Vagina (tissue), 2 donors: ENCODE results near the gene ECD. TPM values are rescaled to one million over a fixed set of nuclear protein-coding genes. Genes with fewer than 3 reads are reported as not detected.
"Not testable (repeated sequence)": the region's sequence is repeated elsewhere in the genome, so short reads cannot be mapped to it uniquely, and the experiment has no call there.

Experiments
- DNase-seq, 2 donors: peaks; one replicate each; pipeline ENCODE4 v3.0.0-alpha.2; 2017; ENCODE audit errors: extremely low spot score in 2 of 2
- H3K27ac ChIP-seq: fragments of 200-600 bp; sonication (generic); one replicate; pipeline ENCODE4 v1.5.1; 2019
- H3K27me3 ChIP-seq: fragments of 200-600 bp; sonication (generic); one replicate; pipeline ENCODE4 v1.5.1; 2019
- H3K36me3 ChIP-seq, 2 donors: fragments of 200-600 bp; sonication (generic); one replicate each; pipeline ENCODE4 v1.5.1; 2017 to 2019
- H3K4me1 ChIP-seq: fragments of 200-600 bp; sonication (generic); one replicate; pipeline ENCODE4 v1.5.1; 2019
- H3K4me3 ChIP-seq, 2 donors: fragments of 200-600 bp; sonication (generic); 1 replicate in 1 of 2; 2 replicates in 1 of 2; pipeline ENCODE4 v1.5.1; 2016 to 2019
- H3K9me3 ChIP-seq: fragments of 200-600 bp; sonication (generic); one replicate; pipeline ENCODE4 v1.5.1; 2019
- CTCF ChIP-seq, 3 experiments: fragments of 450-650 bp in 2 of 3; fragments of 200-600 bp in 1 of 3; sonication (generic) in 1 of 3; IDR thresholded peaks; one replicate each; pipeline ENCODE4 v1.5.1; 2017 to 2019; ENCODE audit warnings: antibody characterized with exemption in 3 of 3, mild to moderate bottlenecking in 2 of 3, moderate library complexity in 2 of 3
- POLR2A ChIP-seq, 2 donors: fragments of 450-650 bp; IDR thresholded peaks; one replicate each; pipeline ENCODE4 v1.6.1; 2017; ENCODE audit warnings: antibody characterized with exemption in 2 of 2, mild to moderate bottlenecking in 2 of 2, moderate library complexity in 2 of 2
- POLR2AphosphoS5 ChIP-seq, 2 donors: sonication (generic); formaldehyde crosslinking; IDR thresholded peaks; one replicate each; pipeline ENCODE4 v1.9.0; 2017; ENCODE audit warnings: antibody characterized with exemption in 2 of 2, mild to moderate bottlenecking in 2 of 2, low read depth in 1 of 2; ENCODE audit not compliant: insufficient read depth in 1 of 2
- intact Hi-C: fragments of 100-400 bp; cut with DNase I; formaldehyde crosslinking; loops from one replicate; pipeline ENCODE4 v1.15.1; 2023
- total RNA-seq: library from RNA; depleted of rRNA; stranded (reverse); fragments of >200 nt; gene quantifications from one replicate; pipeline ENCODE4 v1.2.3, GENCODE V29; 2016

ECD gene
- total RNA-seq, 1 donor from 2014 or later: 26.5 TPM

- Histone ChIP-seq H3K9me3 (no peaks in the 10 kb centered on the region), H3K36me3 (peaks cover 0 to under 1% of the 10 kb centered on the region in 2 donors), H3K4me1 (peaks cover 3% of the 10 kb centered on the region), H3K4me3 (no peak overlapping the region), H3K27me3 (no peaks in the 10 kb centered on the region), H3K27ac (no peak overlapping the region)
- no peak for DNase-seq
- TF ChIP-seq CTCF (IDR thresholded peaks at IDR 0.05): no peak
- TF ChIP-seq POLR2A (IDR thresholded peaks at IDR 0.05): no peak
- no peak for TF ChIP-seq POLR2AphosphoS5 (IDR thresholded peaks at IDR 0.05; ENCODE audit: insufficient read depth in 1 of 2, low read depth in 1 of 2)
- intact Hi-C loops: no loop called here
Observed at GRCh38 chr10:73116017-73116416, 51.8 kb downstream of the ECD start.

GRCh38 chr10:73113551-73113950 lies 54.3 kb downstream of the ECD start:
- TF ChIP-seq POLR2A (IDR thresholded peaks at IDR 0.05) (no peak), CTCF (IDR thresholded peaks at IDR 0.05) (no peak), POLR2AphosphoS5 (IDR thresholded peaks at IDR 0.05; ENCODE audit: insufficient read depth in 1 of 2, low read depth in 1 of 2) (no peak)

GRCh38 chr10:73112032-73112431 lies 55.8 kb downstream of the ECD start:
- H3K27me3 ChIP-seq, intact Hi-C loops, H3K4me1 ChIP-seq, DNase-seq, H3K9me3 ChIP-seq, H3K4me3 ChIP-seq, H3K36me3 ChIP-seq, H3K27ac ChIP-seq: not testable (repeated sequence)

More at GRCh38 chr10:73113551-73113950, 54.3 kb downstream of the ECD start:
- Histone ChIP-seq H3K27ac (no peak overlapping the region), H3K36me3 (no peaks in the 10 kb centered on the region), H3K27me3 (no peaks in the 10 kb centered on the region), H3K4me1 (peaks cover 8% of the 10 kb centered on the region), H3K9me3 (no peaks in the 10 kb centered on the region), H3K4me3 (no peak overlapping the region)
- DNase-seq: no peak
- intact Hi-C loops: no loop called here

- Histone ChIP-seq H3K4me1 (peaks cover 8% of the 10 kb centered on the region), H3K4me3 (peak within 1 kb of the TSS; percentile 32 to 53), H3K27me3 (no peaks in the 10 kb centered on the region), H3K9me3 (no peaks in the 10 kb centered on the region), H3K36me3 (no peaks in the 10 kb centered on the region), H3K27ac (peak within 1 kb of the TSS; percentile 81)
- TF ChIP-seq POLR2AphosphoS5 (IDR thresholded peaks at IDR 0.05; ENCODE audit: insufficient read depth in 1 of 2, low read depth in 1 of 2) (peak in 1 of 2 donors; percentile 94), CTCF (IDR thresholded peaks at IDR 0.05) (no peak)
- intact Hi-C loops: no loop called here
- DNase-seq: no peak
Observed at GRCh38 chr10:73110345-73110849, 57.4 kb downstream of the ECD start, which contains the start of gene NUDT13. NUDT13 (plus strand) TSS chr10:73110455; CDS start chr10:73114366, 3,911 bp downstream.

- not testable (repeated sequence) for H3K27ac ChIP-seq, H3K27me3 ChIP-seq, H3K36me3 ChIP-seq, H3K9me3 ChIP-seq, H3K4me3 ChIP-seq, DNase-seq, H3K4me1 ChIP-seq
- intact Hi-C loops: loop anchor here (10.0 kb wide), 1 partner anchor 66 kb away; no protein-coding TSS in a partner anchor
Observed at GRCh38 chr10:73109248-73109652, 58.6 kb downstream of the ECD start.

GRCh38 chr10:73106301-73106700 lies 61.5 kb downstream of the ECD start:
- TF ChIP-seq POLR2AphosphoS5 (IDR thresholded peaks at IDR 0.05; ENCODE audit: insufficient read depth in 1 of 2, low read depth in 1 of 2): no peak
- TF ChIP-seq POLR2A (IDR thresholded peaks at IDR 0.05): no peak
- no peak for TF ChIP-seq CTCF (IDR thresholded peaks at IDR 0.05)
- no peaks in the 10 kb centered on the region for H3K9me3 ChIP-seq
- H3K4me1 ChIP-seq: peaks cover 7% of the 10 kb centered on the region
- DNase-seq: no peak
- H3K36me3 ChIP-seq: no peaks in the 10 kb centered on the region
- H3K27me3 ChIP-seq: no peaks in the 10 kb centered on the region
- no peak overlapping the region for H3K4me3 ChIP-seq
- no peak overlapping the region for H3K27ac ChIP-seq
- intact Hi-C loops: loop anchor here (10.0 kb wide), 1 partner anchor 68 kb away; no protein-coding TSS in a partner anchor
